Measurements from ENCODE around the gene ACVR1.
"Not testable (repeated sequence)": the region's sequence is repeated elsewhere in the genome, so short reads cannot be mapped to it uniquely, and the experiment has no call there.

The ACVR1 gene

DNA sequence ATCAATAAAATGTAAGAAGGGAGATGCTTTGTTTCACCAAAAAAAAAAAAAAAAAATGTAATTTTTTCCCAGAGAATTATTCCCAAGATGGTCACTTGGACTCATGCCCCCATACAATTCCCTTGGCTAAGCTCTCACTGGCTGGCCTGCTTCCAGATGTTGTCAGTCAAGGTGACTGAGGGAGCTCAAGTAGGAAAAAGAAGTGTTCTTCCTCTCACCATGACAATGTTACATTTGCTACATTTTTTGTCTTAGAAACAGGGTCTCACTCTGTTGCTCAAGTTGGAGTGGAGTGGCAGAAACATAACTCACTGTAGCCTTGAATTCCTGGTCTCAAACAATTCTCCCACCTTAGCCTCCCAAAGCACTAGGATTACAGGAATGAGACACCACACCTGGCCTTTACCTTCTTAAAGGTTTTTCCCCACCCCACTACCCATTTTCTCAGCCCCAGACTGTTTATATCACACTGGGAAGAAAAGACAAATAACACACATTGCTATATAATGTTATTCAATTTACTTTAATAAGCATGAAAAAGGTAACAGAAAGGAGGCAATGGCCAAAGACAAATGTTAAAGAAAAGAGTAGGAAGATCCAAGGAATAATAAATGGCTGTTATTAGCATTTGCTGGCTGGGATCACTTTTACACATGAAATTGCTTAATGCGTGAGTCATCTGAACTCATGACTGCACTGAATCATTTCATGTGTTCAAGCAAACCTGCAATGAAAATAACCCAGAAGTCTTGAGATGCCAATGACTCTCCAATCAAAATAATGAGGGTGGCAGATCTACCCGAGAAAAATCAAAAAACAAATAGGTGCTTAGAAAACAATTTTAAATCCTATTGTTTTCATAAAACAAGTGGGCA lies 45.2 kb downstream of the ACVR1 start:
- DNase-seq = no peak

GRCh38 chr2:157830266-157830665 lies 45.9 kb downstream of the ACVR1 start:
- DNase-seq = no peak

DNA sequence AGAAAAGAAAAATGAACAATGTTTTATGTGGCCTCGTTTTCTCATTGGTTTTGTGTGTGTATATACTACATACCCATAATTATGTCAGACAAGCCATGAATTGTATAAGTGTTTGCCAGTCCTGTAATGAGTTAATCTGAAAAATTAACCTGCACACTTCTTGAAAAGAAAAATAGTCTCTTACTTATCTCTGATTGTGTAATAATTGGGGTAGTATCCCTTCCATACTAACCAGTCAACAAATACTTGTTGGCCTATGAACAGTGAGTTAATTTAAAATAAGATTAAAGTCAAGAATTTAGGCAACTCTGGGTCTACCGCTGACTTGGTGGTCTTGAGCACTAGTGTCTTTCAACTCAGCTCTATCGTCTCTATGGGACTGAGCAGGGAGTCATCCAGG lies 48.8 kb downstream of the ACVR1 start:
- DNase-seq = no peak

GRCh38 chr2:157826644-157827043 lies 49.5 kb downstream of the ACVR1 start:
- DNase-seq = not testable (repeated sequence)

DNA sequence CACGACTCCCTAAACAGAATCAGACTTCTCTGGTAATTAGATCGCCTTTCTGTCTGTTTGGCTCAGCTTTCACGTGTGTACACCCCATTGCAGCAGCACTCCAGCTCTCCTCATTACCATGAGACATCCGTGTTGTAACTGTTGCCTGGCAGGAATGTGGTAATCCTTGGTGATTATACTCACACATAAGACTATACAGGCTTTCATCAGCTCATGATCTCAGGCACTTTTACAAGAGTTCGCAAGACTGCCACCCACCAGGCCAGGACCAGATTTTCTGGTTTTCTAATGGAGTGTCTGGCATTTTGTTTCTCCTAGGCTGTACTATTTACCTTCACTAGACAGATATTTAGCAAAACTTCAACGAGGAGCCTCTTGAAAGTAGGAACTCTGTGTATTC lies 50.2 kb downstream of the ACVR1 start:
- no peak for DNase-seq

- DNase-seq = no peak
Observed at GRCh38 chr2:157822993-157823392, 53.1 kb downstream of the ACVR1 start.

- DNase-seq = no peak
Observed at GRCh38 chr2:157822533-157822932, 53.6 kb downstream of the ACVR1 start.

- no peak for DNase-seq
Observed at GRCh38 chr2:157821519-157822131, 54.5 kb downstream of the ACVR1 start.

DNA sequence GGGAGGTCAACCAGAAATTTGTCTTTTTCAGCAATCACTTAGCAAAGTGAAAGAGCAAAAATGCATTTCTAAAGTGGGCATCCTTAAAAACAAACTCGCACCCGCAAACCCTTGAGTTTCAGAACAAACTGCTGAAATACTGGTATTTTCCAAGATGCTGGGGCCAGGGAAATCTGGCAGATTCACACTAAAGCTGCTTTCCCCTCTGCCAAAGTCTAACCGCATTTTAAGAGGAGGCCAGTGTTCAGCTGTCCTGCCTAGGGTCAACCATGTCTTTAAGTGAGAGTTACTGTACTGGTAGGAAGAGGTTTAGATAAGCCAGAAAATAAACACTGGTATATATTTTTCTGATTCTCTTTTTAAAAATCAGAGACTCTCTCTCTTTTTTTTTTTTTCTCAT lies 55.9 kb downstream of the ACVR1 start:
- peak in 1 of 58 donors; percentile 5 for DNase-seq

DNA sequence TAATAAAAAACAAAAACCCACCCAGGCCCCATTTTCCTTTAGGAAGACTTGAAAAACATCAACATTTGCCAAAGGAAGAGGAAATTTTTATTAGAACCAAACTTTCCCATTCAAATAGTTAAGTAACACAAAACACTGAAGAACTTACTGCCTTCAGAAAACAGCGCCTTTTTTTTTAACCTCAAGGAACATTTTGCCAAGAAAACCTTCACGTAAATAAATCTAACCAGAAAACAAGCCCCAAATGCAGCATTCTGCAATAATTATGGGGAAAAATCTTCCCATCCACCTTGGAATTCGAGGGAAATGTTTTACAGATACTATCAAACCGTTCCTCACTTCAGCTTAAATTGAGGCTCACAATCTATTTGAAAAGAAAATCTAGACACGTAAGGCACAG lies 56.4 kb downstream of the ACVR1 start:
- no peak for DNase-seq

GRCh38 chr2:157818227-157818626 lies 57.9 kb downstream of the ACVR1 start:
- DNase-seq = peak in 1 of 58 donors; percentile 6

DNA sequence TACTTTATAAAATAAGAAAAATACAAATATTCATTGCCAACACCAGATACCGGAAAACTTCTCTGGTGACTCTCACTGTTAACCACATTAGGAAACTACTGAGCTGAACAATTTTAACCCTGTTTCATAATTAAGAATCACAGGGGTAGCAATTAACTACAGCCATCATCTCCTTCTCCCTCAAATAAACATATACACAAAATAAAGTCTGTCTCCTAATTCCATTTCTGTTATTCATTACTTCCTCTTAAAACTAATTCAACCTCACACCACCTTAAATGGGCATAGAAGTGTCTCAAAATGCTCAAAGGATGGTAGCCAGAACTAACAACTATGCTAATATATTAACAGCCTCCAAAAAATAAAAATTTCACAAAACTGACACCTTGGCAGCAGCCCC lies 60.7 kb downstream of the ACVR1 start:
- no peak for DNase-seq

- DNase-seq = no peak
Observed at GRCh38 chr2:157813467-157813866, 62.7 kb downstream of the ACVR1 start.

DNA sequence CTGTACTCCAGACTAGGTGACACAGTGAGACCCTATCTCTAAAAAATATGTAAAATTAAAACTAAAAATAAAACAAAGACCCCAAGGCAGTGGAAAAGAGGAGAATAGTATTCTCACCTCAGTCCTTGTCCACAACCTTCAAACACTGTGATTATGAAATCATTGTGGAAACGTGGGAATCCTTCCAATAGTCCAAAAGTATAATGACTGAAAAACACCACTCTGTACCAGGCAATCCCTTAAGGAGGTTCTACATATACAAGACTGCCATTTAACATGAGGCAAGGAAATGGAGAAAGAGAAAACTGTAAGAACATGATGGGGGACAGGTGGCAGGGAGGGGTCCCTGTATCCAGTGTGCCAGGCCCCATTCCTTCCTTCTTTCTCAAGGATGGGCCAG lies 66.1 kb downstream of the ACVR1 start:
- DNase-seq = no peak

GRCh38 chr2:157809212-157809611 lies 66.9 kb downstream of the ACVR1 start:
- no peak for DNase-seq

DNA sequence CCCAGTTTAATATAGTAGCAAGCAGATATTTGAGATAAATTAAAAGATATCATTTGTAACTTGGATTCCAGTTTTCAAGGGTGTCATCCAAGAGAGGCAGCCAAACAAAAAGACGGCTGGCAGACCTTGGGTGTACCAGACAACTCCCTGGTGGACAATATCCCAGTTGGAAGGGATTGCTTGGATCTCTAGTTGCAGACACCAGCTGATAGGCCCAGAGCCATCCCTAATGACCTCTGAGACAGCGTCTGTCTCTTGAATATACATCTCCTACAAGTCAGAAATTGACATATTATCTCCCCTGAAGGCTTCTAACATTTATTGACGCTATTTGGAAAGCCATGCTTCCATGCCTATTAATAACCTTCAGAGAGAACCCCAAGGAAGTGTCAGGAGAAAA lies 67.7 kb downstream of the ACVR1 start:
- no peak for DNase-seq

DNA sequence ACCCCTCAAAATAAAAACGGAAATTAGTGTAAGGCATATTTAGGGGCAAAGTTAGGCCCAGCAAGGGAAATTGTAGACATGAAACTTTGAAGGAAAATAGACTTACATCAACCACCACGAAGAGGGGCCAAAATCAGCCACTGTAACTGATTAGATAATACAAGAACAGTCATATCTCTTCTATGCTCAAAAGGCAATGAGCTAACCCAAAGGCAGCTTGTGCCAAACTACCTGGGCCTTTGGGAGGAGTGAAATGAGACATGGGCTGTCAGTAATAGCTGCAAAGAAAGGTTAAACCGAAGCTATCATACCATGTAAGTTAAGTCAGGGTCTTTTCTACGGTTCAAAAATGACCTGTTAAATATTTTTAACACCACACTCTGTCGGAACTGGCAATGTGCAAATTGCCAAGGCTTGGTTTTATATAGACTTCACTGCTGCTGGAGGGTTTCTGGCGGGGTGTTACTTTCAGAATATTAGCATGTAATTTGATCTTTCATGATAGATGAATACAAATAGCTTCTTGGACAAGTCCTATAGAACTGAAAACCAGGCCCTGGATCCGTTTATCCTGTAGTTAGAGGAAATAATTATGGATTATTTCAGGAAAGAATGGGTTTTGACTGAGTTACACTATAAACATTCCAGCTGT lies 69.6 kb downstream of the ACVR1 start:
- DNase-seq = no peak

GRCh38 chr2:157805519-157805918 lies 70.6 kb downstream of the ACVR1 start:
- DNase-seq = no peak

DNA sequence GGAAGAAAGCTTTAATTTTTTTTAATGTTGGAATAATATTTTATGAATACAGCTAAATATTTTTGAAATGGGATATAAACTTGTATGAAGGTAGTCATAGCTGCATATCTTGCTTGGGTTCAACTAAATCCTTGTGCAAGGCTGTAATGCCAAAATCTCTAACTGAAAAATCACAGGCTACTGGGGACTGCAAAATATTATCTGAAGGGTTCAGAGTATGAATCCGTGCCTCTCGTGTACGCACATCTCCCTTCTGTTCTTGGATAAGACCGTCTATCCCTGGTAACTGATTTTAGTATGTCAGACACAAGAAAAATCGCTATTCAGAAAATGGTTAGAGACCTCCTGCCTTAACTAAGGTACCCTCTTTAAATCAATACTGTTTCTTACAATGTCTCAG lies 71.8 kb downstream of the ACVR1 start:
- no peak for DNase-seq

GRCh38 chr2:157803952-157804351 lies 72.2 kb downstream of the ACVR1 start:
- no peak for DNase-seq

GRCh38 chr2:157803476-157803875 lies 72.7 kb downstream of the ACVR1 start:
- DNase-seq = no peak

DNA sequence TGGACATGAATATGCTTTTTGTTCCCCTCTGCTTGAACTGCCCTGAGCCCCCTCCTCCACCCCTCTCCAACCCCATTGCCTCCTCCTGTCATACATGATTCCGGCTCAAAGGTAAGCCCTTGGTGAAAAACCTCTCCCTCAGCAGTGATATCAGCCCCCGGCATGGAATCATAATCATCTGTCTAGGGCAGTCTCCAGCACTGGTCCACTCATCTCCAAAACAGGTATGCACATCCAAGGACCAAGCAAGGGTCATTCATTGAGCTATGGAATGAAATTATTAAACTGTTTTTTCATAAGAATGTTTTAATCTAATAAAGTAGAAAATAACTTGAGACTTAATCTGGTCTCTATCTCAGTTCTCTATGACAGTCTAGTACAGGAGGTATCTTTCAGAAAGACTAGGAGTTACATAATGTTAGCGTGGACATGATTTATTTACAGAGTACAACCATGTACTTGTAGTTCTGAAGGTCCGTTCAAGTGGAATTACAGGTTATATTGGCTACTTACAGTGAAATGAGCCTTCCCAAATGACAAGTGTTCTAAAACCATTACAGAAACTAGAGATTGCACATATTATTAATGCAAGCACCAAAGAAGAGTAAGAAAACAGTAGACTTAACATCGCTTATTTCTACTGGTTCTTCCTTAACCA lies 75.2 kb downstream of the ACVR1 start:
- DNase-seq = no peak
